Germinal center (tissue), 1 donor: ENCODE data around the gene RBM17.
"Not testable (repeated sequence)": the region's sequence is repeated elsewhere in the genome, so short reads cannot be mapped to it uniquely, and the experiment has no call there.

Experiments
- DNase-seq: peaks from one replicate; pipeline ENCODE4 v3.0.0; 2012; ENCODE audit warnings: mixed read lengths, low spot score

The RBM17 gene

GRCh38 chr10:6080417-6080973 lies 8.3 kb upstream of the RBM17 start:
- DNase-seq, result no peak

GRCh38 chr10:6082496-6083395 lies 6.1 kb upstream of the RBM17 start:
- DNase-seq, result no peak

GRCh38 chr10:6083523-6084475 lies 5.0 kb upstream of the RBM17 start:
- DNase-seq, result no peak

GRCh38 chr10:6086375-6087233 lies 2.2 kb upstream of the RBM17 start:
- peak; percentile 78 for DNase-seq

- DNase-seq, result peak; percentile 21
Measured at GRCh38 chr10:6089334-6090219, 743 bp downstream of the RBM17 start.

- no peak for DNase-seq
Measured at GRCh38 chr10:6091630-6092029, 2.8 kb downstream of the RBM17 start.

GRCh38 chr10:6092731-6093130 lies 3.9 kb downstream of the RBM17 start:
- DNase-seq, result no peak

- DNase-seq, result no peak
Measured at GRCh38 chr10:6095810-6096570, 7.2 kb downstream of the RBM17 start.

GRCh38 chr10:6097063-6097462 lies 8.2 kb downstream of the RBM17 start:
- DNase-seq, result no peak

- no peak for DNase-seq
Measured at GRCh38 chr10:6098156-6098555, 9.3 kb downstream of the RBM17 start.

GRCh38 chr10:6100370-6100769 lies 11.5 kb downstream of the RBM17 start:
- DNase-seq, result no peak

- peak; percentile 47 for DNase-seq
Measured at GRCh38 chr10:6101181-6101580, 12.3 kb downstream of the RBM17 start.

GRCh38 chr10:6102128-6102527 lies 13.3 kb downstream of the RBM17 start:
- DNase-seq, result no peak

- no peak for DNase-seq
Measured at GRCh38 chr10:6103591-6103990, 14.8 kb downstream of the RBM17 start.

GRCh38 chr10:6107616-6108015 lies 18.8 kb downstream of the RBM17 start:
- DNase-seq, result not testable (repeated sequence)

- no peak for DNase-seq
Measured at GRCh38 chr10:6108072-6108471, 19.2 kb downstream of the RBM17 start.

- peak; percentile 66 for DNase-seq
Measured at GRCh38 chr10:6108631-6109443, 20.0 kb downstream of the RBM17 start.

- DNase-seq, result no peak
Measured at GRCh38 chr10:6109444-6109775, 20.6 kb downstream of the RBM17 start.

- no peak for DNase-seq
Measured at GRCh38 chr10:6110136-6110535, 21.3 kb downstream of the RBM17 start.
